B cell (primary cell): ENCODE data around the gene LAMA4.

Experiments
- EZH2 ChIP-seq: IDR thresholded peaks from 2 replicates; pipeline ENCODE4 v1.6.1; 2012; ENCODE audit warnings: borderline replicate concordance, low read depth, mild to moderate bottlenecking, moderate library complexity, low read length; ENCODE audit not compliant: insufficient read depth, poor library complexity, severe bottlenecking
- TF ChIP-seq, protein P1 (sequence below): fragments of 200-600 bp; IDR thresholded peaks from one replicate; pipeline ENCODE4 v1.8.0; 2022; ENCODE audit warnings: antibody characterized with exemption, mild to moderate bottlenecking

DNA sequence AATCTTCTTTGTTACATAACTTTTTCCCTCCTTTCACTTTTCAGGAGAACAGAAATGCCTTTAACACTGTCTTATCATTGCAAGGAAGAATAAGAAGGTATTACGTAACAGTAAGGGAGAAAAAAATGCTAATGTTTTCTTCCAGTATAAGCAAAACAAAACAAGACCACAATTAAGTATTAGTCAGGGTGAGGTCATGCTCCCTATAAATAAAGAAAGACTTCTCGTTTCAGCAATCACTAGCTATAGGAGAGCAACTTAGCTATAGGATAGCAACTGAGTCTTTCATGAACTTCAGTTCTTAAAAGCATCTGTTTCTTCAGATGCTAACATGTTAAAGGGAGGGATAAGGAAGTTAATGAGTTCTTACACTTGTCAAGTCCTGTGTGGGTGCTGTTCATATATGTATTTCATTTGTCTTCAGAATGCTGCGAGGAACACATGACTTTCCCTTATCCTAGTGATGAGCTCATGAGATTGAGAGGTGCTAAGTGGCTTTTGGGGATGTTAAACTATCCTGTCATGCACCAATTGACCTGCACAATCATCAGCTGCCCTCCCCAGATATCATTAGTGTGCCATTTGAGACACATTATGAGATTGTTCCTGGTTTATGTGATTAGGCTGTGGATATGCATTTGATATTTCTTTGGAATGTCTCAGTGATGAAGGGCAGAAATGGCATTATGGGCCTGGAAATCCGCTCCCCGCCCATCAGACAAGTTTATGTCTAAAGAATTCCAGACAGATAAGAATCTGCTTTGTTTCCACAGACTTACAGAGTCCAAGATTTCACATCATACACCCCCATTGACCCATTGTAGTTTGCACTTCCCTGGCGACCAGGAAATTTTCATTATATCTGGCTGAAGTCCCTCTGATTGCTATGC is 37.5 kb downstream of the LAMA4 start:
- TF ChIP-seq, protein P1, sequence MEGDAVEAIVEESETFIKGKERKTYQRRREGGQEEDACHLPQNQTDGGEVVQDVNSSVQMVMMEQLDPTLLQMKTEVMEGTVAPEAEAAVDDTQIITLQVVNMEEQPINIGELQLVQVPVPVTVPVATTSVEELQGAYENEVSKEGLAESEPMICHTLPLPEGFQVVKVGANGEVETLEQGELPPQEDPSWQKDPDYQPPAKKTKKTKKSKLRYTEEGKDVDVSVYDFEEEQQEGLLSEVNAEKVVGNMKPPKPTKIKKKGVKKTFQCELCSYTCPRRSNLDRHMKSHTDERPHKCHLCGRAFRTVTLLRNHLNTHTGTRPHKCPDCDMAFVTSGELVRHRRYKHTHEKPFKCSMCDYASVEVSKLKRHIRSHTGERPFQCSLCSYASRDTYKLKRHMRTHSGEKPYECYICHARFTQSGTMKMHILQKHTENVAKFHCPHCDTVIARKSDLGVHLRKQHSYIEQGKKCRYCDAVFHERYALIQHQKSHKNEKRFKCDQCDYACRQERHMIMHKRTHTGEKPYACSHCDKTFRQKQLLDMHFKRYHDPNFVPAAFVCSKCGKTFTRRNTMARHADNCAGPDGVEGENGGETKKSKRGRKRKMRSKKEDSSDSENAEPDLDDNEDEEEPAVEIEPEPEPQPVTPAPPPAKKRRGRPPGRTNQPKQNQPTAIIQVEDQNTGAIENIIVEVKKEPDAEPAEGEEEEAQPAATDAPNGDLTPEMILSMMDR = no peak
- TF ChIP-seq EZH2 = no peak
